Cardiac muscle cell (in vitro differentiated cells and primary cell): Measurements from ENCODE around the gene IL17REL. TPM values are rescaled to one million over a fixed set of nuclear protein-coding genes. Genes with fewer than 3 reads are reported as not detected.

Experiments used
- DNase-seq, 2 donors: peaks; one replicate each; pipeline versions ENCODE4 v3.0.0 to v3.0.0-alpha.2; 2010 to 2017; ENCODE audit warnings: low read depth in 1 of 2, low spot score in 1 of 2
- H3K27ac ChIP-seq: fragments of 200-600 bp; sonication (generic); 2 replicates; pipeline ENCODE4 v1.5.1; 2016
- H3K27me3 ChIP-seq: fragments of 200-600 bp; sonication (generic); 2 replicates; pipeline ENCODE4 v1.6.0; 2016; ENCODE audit warnings: control low read depth
- H3K36me3 ChIP-seq: fragments of 200-600 bp; sonication (generic); 2 replicates; pipeline ENCODE4 v1.5.1; 2016; ENCODE audit warnings: control low read depth
- H3K4me1 ChIP-seq: fragments of 200-600 bp; sonication (generic); 2 replicates; pipeline ENCODE4 v1.8.1; 2017; ENCODE audit warnings: low read depth, mild to moderate bottlenecking, mixed run types
- H3K4me3 ChIP-seq: fragments of 200-600 bp; sonication (generic); 2 replicates; pipeline ENCODE4 v1.5.1; 2016; ENCODE audit warnings: mild to moderate bottlenecking
- H3K9me3 ChIP-seq: fragments of 200-600 bp; sonication (generic); 2 replicates; pipeline ENCODE4 v1.5.1; 2017; ENCODE audit warnings: low read depth, mild to moderate bottlenecking, control low read depth
- CTCF ChIP-seq: IDR thresholded peaks from 2 replicates; pipeline ENCODE4 v1.5.1; 2012; ENCODE audit warnings: low read depth, mild to moderate bottlenecking, low read length
- polyA plus RNA-seq: library from polyadenylated mRNA; unstranded; fragments of >200 nt; fragmentation: Nextera tagmentation; extraction: Ambion mirVana; gene quantifications from 2 replicates; pipeline ENCODE4 v1.2.1, GENCODE V29; 2016
- total RNA-seq: library from RNA; depleted of rRNA; stranded (reverse); fragments of >200 nt; gene quantifications from 2 replicates; pipeline ENCODE4 v1.2.3, GENCODE V29; 2016

The IL17REL gene
- total and polyA plus RNA-seq, 2 experiments from 2014 or later, result 1.8 TPM; not detected in 1

DNA sequence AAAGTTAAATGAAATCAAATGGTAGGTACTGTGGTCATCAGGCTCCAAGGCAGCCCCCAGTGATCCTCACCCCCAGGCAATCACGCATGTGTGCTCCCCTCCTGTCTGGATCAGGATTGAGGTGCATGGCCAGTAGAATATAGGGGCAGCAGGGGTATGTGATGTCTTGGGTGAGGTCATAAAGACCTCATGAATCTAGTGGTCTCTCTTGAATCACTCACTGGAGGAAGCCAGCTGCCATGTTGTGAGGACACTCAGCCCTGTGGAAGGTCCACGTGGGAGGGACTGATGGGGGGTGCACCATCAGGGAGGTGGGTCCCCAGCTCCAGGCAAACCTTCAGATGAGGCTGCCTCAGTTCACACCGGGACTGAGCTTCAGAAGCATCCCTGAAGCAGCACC, 6.8 kb upstream of the IL17REL start:
- no peaks in the 10 kb centered on the region for H3K9me3 ChIP-seq
- DNase-seq, result no peak
- H3K4me3 ChIP-seq, result no peak overlapping the region
- H3K4me1 ChIP-seq, result no peaks in the 10 kb centered on the region
- no peaks in the 10 kb centered on the region for H3K36me3 ChIP-seq
- TF ChIP-seq CTCF, result no peak
- H3K27me3 ChIP-seq, result peaks cover 55% of the 10 kb centered on the region
- H3K27ac ChIP-seq, result no peak overlapping the region

- peaks cover 60% of the 10 kb centered on the region for H3K27me3 ChIP-seq
- no peaks in the 10 kb centered on the region for H3K36me3 ChIP-seq
- no peaks in the 10 kb centered on the region for H3K4me1 ChIP-seq
- TF ChIP-seq CTCF, result no peak
- H3K9me3 ChIP-seq, result no peaks in the 10 kb centered on the region
- H3K4me3 ChIP-seq, result no peak overlapping the region
- DNase-seq, result no peak
- no peak overlapping the region for H3K27ac ChIP-seq
Measured at GRCh38 chr22:50018608-50019285, 6.2 kb upstream of the IL17REL start.

GRCh38 chr22:50017701-50018224, 5.2 kb upstream of the IL17REL start:
- DNase-seq, result no peak
- Histone ChIP-seq H3K27me3 (peaks cover 69% of the 10 kb centered on the region), H3K27ac (no peak overlapping the region), H3K4me1 (no peaks in the 10 kb centered on the region), H3K4me3 (no peak overlapping the region), H3K9me3 (no peaks in the 10 kb centered on the region), H3K36me3 (no peaks in the 10 kb centered on the region)
- TF ChIP-seq CTCF, result no peak

GRCh38 chr22:50016988-50017700, 4.6 kb upstream of the IL17REL start:
- H3K27ac ChIP-seq, result no peak overlapping the region
- TF ChIP-seq CTCF, result no peak
- H3K36me3 ChIP-seq, result no peaks in the 10 kb centered on the region
- H3K4me3 ChIP-seq, result no peak overlapping the region
- H3K9me3 ChIP-seq, result no peaks in the 10 kb centered on the region
- H3K27me3 ChIP-seq, result peaks cover 73% of the 10 kb centered on the region
- no peaks in the 10 kb centered on the region for H3K4me1 ChIP-seq
- DNase-seq, result no peak

GRCh38 chr22:50016308-50016987, 3.9 kb upstream of the IL17REL start:
- no peaks in the 10 kb centered on the region for H3K36me3 ChIP-seq
- TF ChIP-seq CTCF, result no peak
- H3K9me3 ChIP-seq, result no peaks in the 10 kb centered on the region
- H3K27ac ChIP-seq, result no peak overlapping the region
- no peak overlapping the region for H3K4me3 ChIP-seq
- H3K4me1 ChIP-seq, result no peaks in the 10 kb centered on the region
- peaks cover 80% of the 10 kb centered on the region for H3K27me3 ChIP-seq
- no peak for DNase-seq
